Fibroblast of pulmonary artery (primary cell): Measurements from ENCODE around the gene SH3D19.

Experiments
- DNase-seq: peaks from one replicate; pipeline ENCODE4 v3.0.0-alpha.2; 2010; ENCODE audit warnings: low read depth
- H3K4me3 ChIP-seq: replicated peaks from 2 replicates; pipeline ENCODE4 v1.5.1; 2011; ENCODE audit warnings: low read depth, mild to moderate bottlenecking, control low read depth, low read length, moderate library complexity
- CTCF ChIP-seq: IDR thresholded peaks from 2 replicates; pipeline ENCODE4 v1.5.1; 2011; ENCODE audit warnings: mild to moderate bottlenecking, control low read depth, low read length, inconsistent platforms; ENCODE audit errors: missing control alignments

SH3D19 gene

GRCh38 chr4:151331276-151332042, 6.1 kb upstream of the SH3D19 start:
- H3K4me3 ChIP-seq = no peak overlapping the region
- no peak for TF ChIP-seq CTCF
- DNase-seq = no peak

GRCh38 chr4:151329217-151330007, 4.0 kb upstream of the SH3D19 start:
- H3K4me3 ChIP-seq = no peak overlapping the region
- no peak for DNase-seq
- no peak for TF ChIP-seq CTCF

DNA sequence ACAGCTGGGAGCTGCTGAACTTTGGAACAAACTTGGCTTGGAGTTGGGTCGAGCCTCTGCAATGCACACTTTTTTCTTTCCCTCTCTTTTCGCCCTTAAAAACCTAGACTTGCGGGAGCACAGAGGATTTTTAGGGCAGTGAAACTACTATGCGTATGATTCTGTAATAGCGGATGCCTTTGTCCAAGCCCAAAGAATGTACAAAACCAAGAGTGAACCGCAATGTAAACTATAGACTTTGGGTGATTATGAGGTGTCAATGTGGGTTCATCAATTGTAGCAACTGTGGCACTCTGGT, 493 bp upstream of the SH3D19 start:
- TF ChIP-seq CTCF = no peak
- H3K4me3 ChIP-seq = peak overlapping the region; percentile 68

DNA sequence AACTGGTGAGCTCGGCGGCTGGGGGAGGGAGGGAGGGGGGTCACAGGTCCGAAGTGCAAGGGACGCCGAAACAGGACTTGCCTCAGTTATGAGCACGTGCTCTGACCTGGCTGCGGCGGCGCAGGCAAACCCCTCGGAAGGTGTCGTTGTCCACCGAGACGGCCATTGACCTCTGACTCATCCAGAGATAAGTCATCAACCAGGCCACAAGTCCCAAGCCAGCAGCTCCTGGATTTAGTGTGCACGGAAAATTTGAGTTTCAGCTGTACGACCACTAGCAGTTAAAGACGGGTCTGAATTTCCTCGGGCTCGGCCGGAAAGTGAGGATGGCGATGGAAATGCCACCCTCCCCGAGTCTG, 674 bp downstream of the SH3D19 start:
- H3K4me3 ChIP-seq = peak overlapping the region; percentile 68
- DNase-seq = peak; percentile 30
- TF ChIP-seq CTCF = no peak

More for the DNA sequence above, 493 bp upstream of the SH3D19 start:
- no peak for DNase-seq

DNA sequence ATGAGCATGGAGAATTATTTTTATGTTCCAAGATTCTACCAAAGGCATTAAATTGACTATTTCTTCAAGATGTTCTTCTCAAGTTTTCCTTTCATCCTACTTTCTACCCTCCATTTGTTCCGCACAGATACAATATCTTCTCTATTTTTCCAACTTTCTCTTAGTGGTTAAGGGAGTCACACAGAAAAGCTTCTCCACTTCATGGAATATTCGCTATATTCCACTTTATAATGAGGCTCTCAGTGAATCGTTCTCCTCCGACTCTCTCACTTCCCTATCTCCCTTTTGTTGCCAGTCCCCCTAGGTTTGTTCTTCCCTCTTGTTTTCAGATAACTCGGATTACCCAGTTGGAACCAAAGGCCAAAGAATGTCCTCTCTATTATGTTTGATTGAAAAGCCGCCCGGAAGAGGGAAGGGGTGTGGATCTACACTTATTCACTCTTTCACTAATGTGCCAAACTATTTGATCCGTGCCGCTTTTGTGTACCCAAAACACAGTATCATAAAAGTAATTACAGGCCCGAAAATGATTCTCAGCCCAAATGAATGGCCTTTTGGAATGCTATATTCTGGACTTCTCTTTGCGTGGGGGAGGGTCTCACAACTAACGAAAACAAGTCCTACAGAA, 1.2 kb downstream of the SH3D19 start:
- no peak for DNase-seq
- peak overlapping the region; percentile 68 for H3K4me3 ChIP-seq
- TF ChIP-seq CTCF = no peak

DNA sequence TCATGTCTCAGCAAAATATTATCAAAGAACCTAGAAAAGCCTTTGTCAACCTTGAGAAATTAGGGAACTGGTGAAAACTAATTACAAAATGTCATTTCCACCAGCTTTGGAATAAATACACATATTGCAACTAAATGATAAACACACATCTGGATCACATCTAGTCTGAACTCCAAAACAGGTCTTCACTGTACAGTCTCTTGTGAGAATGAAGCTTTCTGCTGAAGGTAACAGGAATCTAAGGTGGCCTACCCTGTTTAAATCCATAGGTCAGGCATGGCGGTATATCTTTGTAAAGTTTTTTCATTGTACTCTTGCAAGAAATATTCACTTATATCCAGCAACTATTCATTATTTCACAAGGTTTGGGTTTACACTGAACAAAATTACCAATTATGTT, 1.7 kb downstream of the SH3D19 start:
- peak overlapping the region; percentile 68 for H3K4me3 ChIP-seq
- no peak for TF ChIP-seq CTCF
- DNase-seq = no peak
